OCI-LY3 (cell line): Measurements from ENCODE around the gene PEMT.

Experiments
- CTCF ChIP-seq: fragments of 200-600, 300-600 bp; sonication (generic); IDR thresholded peaks from 2 replicates; pipeline ENCODE4 v1.5.1; 2014; ENCODE audit warnings: antibody characterized with exemption, low read length, low read depth
- EZH2phosphoT487 ChIP-seq: fragments of 200-600 bp; shearing (Covaris generic); IDR thresholded peaks from 2 replicates; pipeline ENCODE4 v1.6.1; 2018; ENCODE audit warnings: antibody characterized with exemption, mixed run types, low read depth

GRCh38 chr17:17599965-17600364, 8.5 kb upstream of the PEMT start:
- TF ChIP-seq CTCF = no peak
- TF ChIP-seq EZH2phosphoT487 = no peak
